ENCODE data around the gene B3GALT5. TPM values are rescaled to one million over a fixed set of nuclear protein-coding genes. Genes with fewer than 3 reads are reported as not detected.

Gene B3GALT5
- total and polyA plus RNA-seq, 2 donors (not counting 1 experiment from before 2014, with no cell fraction given) = not detected

DNA sequence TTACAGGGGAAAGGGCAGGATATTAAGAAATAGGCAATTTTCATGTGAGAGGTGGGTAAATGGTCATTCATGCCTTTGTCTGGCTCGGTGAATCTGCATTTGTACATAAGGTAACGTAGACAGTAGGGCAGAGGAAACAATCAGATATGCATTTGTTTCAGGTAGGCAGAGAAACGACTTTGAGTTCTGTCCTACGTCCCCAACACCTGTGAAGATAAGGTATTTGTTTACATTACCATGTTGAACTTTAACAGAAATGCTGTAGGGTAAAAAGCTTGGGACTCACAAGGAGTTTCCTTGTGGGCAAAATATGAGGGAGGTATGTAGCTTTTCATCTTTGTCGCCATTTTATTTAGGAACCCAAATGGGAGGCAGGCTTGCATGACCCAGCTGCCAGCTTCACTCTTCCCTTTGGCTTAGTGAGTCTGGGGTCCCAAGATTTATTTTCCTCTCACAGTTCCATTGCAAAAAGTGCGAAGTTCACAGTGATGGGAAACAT, 31.4 kb downstream of the B3GALT5 start:
- no peak overlapping the region for H3K4me3 ChIP-seq (ENCODE audit: control extremely low read depth in 1 of 5, extremely low read depth in 1 of 5, insufficient read depth in 1 of 5, low read depth in 2 of 5, low read length in 4 of 5)
- H4K20me1 ChIP-seq (ENCODE audit: control insufficient read depth, insufficient read depth, low read length, poor library complexity, severe bottlenecking) = no peaks in the 10 kb centered on the region
- WGBS (ENCODE audit: insufficient coverage) = 83% methylated on average over 3 of the region's 6 CpGs
- H3K79me2 ChIP-seq (ENCODE audit: control insufficient read depth, insufficient read depth, low read length) = no peaks in the 10 kb centered on the region
- POLR2A ChIA-PET = no interaction called here
- peaks cover 0 to 7% (median 0%) of the 10 kb centered on the region in 3 donors for H3K9me3 ChIP-seq (ENCODE audit: control extremely low read depth in 1 of 3, control insufficient read depth in 2 of 3, insufficient read depth in 1 of 3, low read length in 2 of 3)
- ATAC-seq (ENCODE audit: low read depth) = no peak
- no peaks in the 10 kb centered on the region for H3K27me3 ChIP-seq (replicated peaks in 1 of 4; ENCODE audit: control extremely low read depth in 1 of 4, control insufficient read depth in 3 of 4, insufficient read depth in 4 of 4, low read length in 3 of 4)
- H3K4me1 ChIP-seq (ENCODE audit: control insufficient read depth in 2 of 2, insufficient read depth in 2 of 2, low read length in 2 of 2) = no peaks in the 10 kb centered on the region
- no peak overlapping the region for H3K9ac ChIP-seq (ENCODE audit: low read length)
- no peak overlapping the region for H3K27ac ChIP-seq (ENCODE audit: low read length in 2 of 2)
- Mint-ChIP-seq H3K27ac (no peak overlapping the region), H3K4me3 (no peak overlapping the region), H3K27me3 (no peaks in the 10 kb centered on the region), H3K4me1 (no peaks in the 10 kb centered on the region), H3K9me3 (ENCODE audit: insufficient read depth) (no peaks in the 10 kb centered on the region)
- H3K4me2 ChIP-seq (replicated peaks; ENCODE audit: low read depth, low read length, poor library complexity, severe bottlenecking) = no peak overlapping the region
- intact Hi-C loops (cut with micrococcal nuclease) = no loop called here
- H3K36me3 ChIP-seq (replicated peaks in 1 of 2; ENCODE audit: control extremely low read depth in 1 of 2, control insufficient read depth in 1 of 2, extremely low read depth in 1 of 2, insufficient read depth in 2 of 2, low read length in 1 of 2) = no peaks in the 10 kb centered on the region
- TF ChIP-seq EZH2 (IDR thresholded peaks at IDR 0.05; ENCODE audit: borderline replicate concordance, insufficient read depth, low read depth, low read length, poor library complexity, severe bottlenecking) = no peak
- TF ChIP-seq, protein P1, sequence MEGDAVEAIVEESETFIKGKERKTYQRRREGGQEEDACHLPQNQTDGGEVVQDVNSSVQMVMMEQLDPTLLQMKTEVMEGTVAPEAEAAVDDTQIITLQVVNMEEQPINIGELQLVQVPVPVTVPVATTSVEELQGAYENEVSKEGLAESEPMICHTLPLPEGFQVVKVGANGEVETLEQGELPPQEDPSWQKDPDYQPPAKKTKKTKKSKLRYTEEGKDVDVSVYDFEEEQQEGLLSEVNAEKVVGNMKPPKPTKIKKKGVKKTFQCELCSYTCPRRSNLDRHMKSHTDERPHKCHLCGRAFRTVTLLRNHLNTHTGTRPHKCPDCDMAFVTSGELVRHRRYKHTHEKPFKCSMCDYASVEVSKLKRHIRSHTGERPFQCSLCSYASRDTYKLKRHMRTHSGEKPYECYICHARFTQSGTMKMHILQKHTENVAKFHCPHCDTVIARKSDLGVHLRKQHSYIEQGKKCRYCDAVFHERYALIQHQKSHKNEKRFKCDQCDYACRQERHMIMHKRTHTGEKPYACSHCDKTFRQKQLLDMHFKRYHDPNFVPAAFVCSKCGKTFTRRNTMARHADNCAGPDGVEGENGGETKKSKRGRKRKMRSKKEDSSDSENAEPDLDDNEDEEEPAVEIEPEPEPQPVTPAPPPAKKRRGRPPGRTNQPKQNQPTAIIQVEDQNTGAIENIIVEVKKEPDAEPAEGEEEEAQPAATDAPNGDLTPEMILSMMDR (IDR thresholded peaks at IDR 0.05) = no peak
- CTCF ChIA-PET = no interaction called here
- H2AFZ ChIP-seq (ENCODE audit: insufficient read depth, low read depth, low read length, poor library complexity, severe bottlenecking) = no peak overlapping the region
- DNase-seq = no peak

DNA sequence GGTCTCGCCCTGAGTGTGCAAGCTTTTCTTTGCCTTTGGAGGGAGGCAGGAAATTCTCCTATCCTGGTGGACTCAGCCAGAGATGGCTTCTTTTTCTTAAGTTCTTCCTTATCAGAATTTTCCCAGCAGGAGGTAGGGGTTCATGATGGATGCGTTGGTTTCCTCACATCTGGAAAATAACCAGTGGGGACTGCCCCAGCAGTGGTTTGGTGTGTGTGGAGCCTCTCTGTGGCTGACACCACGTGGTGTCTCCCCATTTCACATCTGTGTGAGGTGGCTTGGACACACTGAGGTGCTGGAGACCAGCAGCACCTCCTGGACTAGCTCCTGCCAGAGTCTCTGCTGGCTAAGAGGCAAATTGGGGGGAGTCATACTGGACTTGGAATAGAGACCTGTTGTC, 32.6 kb downstream of the B3GALT5 start:
- Mint-ChIP-seq H3K27me3 (no peaks in the 10 kb centered on the region), H3K4me3 (no peak overlapping the region), H3K9me3 (ENCODE audit: insufficient read depth) (no peaks in the 10 kb centered on the region), H3K27ac (no peak overlapping the region), H3K4me1 (no peaks in the 10 kb centered on the region)
- no peak overlapping the region for H3K4me2 ChIP-seq (replicated peaks; ENCODE audit: low read depth, low read length, poor library complexity, severe bottlenecking)
- H3K27ac ChIP-seq (ENCODE audit: low read length in 2 of 2) = no peak overlapping the region
- ATAC-seq (ENCODE audit: low read depth) (no peak), DNase-seq (no peak)
- no peak overlapping the region for H3K4me3 ChIP-seq (ENCODE audit: control extremely low read depth in 1 of 5, extremely low read depth in 1 of 5, insufficient read depth in 1 of 5, low read depth in 2 of 5, low read length in 4 of 5)
- H4K20me1 ChIP-seq (ENCODE audit: control insufficient read depth, insufficient read depth, low read length, poor library complexity, severe bottlenecking) = no peaks in the 10 kb centered on the region
- POLR2A ChIA-PET = no interaction called here
- no peaks in the 10 kb centered on the region for H3K4me1 ChIP-seq (ENCODE audit: control insufficient read depth in 2 of 2, insufficient read depth in 2 of 2, low read length in 2 of 2)
- H3K36me3 ChIP-seq (replicated peaks in 1 of 2; ENCODE audit: control extremely low read depth in 1 of 2, control insufficient read depth in 1 of 2, extremely low read depth in 1 of 2, insufficient read depth in 2 of 2, low read length in 1 of 2) = no peaks in the 10 kb centered on the region
- no peak overlapping the region for H2AFZ ChIP-seq (ENCODE audit: insufficient read depth, low read depth, low read length, poor library complexity, severe bottlenecking)
- H3K9ac ChIP-seq (ENCODE audit: low read length) = no peak overlapping the region
- intact Hi-C loops (cut with micrococcal nuclease) = no loop called here
- H3K79me2 ChIP-seq (ENCODE audit: control insufficient read depth, insufficient read depth, low read length) = no peaks in the 10 kb centered on the region
- no peaks in the 10 kb centered on the region for H3K27me3 ChIP-seq (replicated peaks in 1 of 4; ENCODE audit: control extremely low read depth in 1 of 4, control insufficient read depth in 3 of 4, insufficient read depth in 4 of 4, low read length in 3 of 4)
- CTCF ChIA-PET = no interaction called here
- TF ChIP-seq, protein P1 (IDR thresholded peaks at IDR 0.05) = no peak
- TF ChIP-seq EZH2 (IDR thresholded peaks at IDR 0.05; ENCODE audit: borderline replicate concordance, insufficient read depth, low read depth, low read length, poor library complexity, severe bottlenecking) = no peak
- H3K9me3 ChIP-seq (ENCODE audit: control extremely low read depth in 1 of 3, control insufficient read depth in 2 of 3, insufficient read depth in 1 of 3, low read length in 2 of 3) = peaks cover 0 to 16% (median 0%) of the 10 kb centered on the region in 3 donors
- WGBS (ENCODE audit: insufficient coverage) = 50% methylated on average over 2 of the region's 3 CpGs

Measured in B cell (primary cell).